GM23338 (cell line): Measurements from ENCODE around the gene EML4. TPM values are rescaled to one million over a fixed set of nuclear protein-coding genes. Genes with fewer than 3 reads are reported as not detected.

Source experiments
- ATAC-seq: fragments of 200-7000 bp; cut with Tn5 transposase; 3 replicates; pipeline ENCODE4 v1.9.1; 2020
- DNase-seq: peaks from one replicate; pipeline ENCODE4 v3.0.0-alpha.2; 2015; ENCODE audit warnings: low spot score
- H2AFZ ChIP-seq: fragments of 200-600 bp; sonication (generic); 2 replicates; pipeline ENCODE4 v1.8.0; 2016; ENCODE audit warnings: antibody characterized with exemption, mild to moderate bottlenecking, moderate library complexity
- H3F3A ChIP-seq: fragments of 200-600 bp; sonication (generic); replicated peaks from 2 replicates; pipeline ENCODE4 v1.8.0; 2017; ENCODE audit warnings: antibody characterized with exemption, mixed run types, low read depth
- H3K27ac ChIP-seq: fragments of 200-600 bp; sonication (generic); 2 replicates; pipeline ENCODE4 v1.6.1; 2016; ENCODE audit warnings: low read depth
- H3K27me3 ChIP-seq: fragments of 200-600 bp; sonication (generic); 2 replicates; pipeline ENCODE4 v1.8.0; 2016; ENCODE audit warnings: mild to moderate bottlenecking, mixed run types, moderate library complexity; ENCODE audit not compliant: insufficient read depth
- H3K36me3 ChIP-seq: fragments of 200-600 bp; sonication (generic); 2 replicates; pipeline ENCODE4 v1.8.0; 2016; ENCODE audit warnings: mild to moderate bottlenecking; ENCODE audit not compliant: insufficient read depth
- H3K4me1 ChIP-seq: fragments of 200-600 bp; sonication (generic); 2 replicates; pipeline ENCODE4 v1.8.0; 2016; ENCODE audit warnings: mild to moderate bottlenecking, moderate library complexity; ENCODE audit not compliant: insufficient read depth
- H3K4me2 ChIP-seq: fragments of 200-600 bp; sonication (generic); 2 replicates; pipeline ENCODE4 v1.7.1; 2017; ENCODE audit warnings: mixed run types
- H3K4me3 ChIP-seq: fragments of 200-600 bp; sonication (generic); 2 replicates; pipeline ENCODE4 v1.6.1; 2016; ENCODE audit warnings: mixed run types
- H3K79me2 ChIP-seq: fragments of 200-600 bp; sonication (generic); replicated peaks from 2 replicates; pipeline ENCODE4 v1.8.0; 2017; ENCODE audit warnings: mild to moderate bottlenecking; ENCODE audit not compliant: insufficient read depth
- H3K9me2 ChIP-seq: fragments of 200-600 bp; sonication (generic); 2 replicates; pipeline ENCODE4 v1.8.0; 2017; ENCODE audit not compliant: insufficient read depth
- H4K20me1 ChIP-seq: fragments of 200-600 bp; sonication (generic); replicated peaks from 2 replicates; pipeline ENCODE4 v1.8.0; 2017; ENCODE audit warnings: mild to moderate bottlenecking; ENCODE audit not compliant: insufficient read depth
- H3K27ac Mint-ChIP-seq: 2 replicates; pipeline ENCODE4 v1.8.0; 2020; ENCODE audit warnings: inconsistent platforms, mild to moderate bottlenecking, moderate library complexity, mixed read lengths
- H3K27me3 Mint-ChIP-seq: 3 replicates; pipeline ENCODE4 v1.8.0; 2022; ENCODE audit warnings: low read depth, mild to moderate bottlenecking, moderate library complexity, mixed read lengths, inconsistent platforms; ENCODE audit not compliant: insufficient read depth, poor library complexity
- H3K36me3 Mint-ChIP-seq: 3 replicates; pipeline ENCODE4 v1.8.0; 2021; ENCODE audit warnings: low read depth, mild to moderate bottlenecking, inconsistent platforms, moderate library complexity, mixed read lengths
- H3K4me1 Mint-ChIP-seq: 3 replicates; pipeline ENCODE4 v1.8.0; 2020; ENCODE audit warnings: mild to moderate bottlenecking, inconsistent platforms, mixed read lengths
- H3K4me3 Mint-ChIP-seq: 3 replicates; pipeline ENCODE4 v1.8.0; 2021; ENCODE audit warnings: moderate library complexity, mild to moderate bottlenecking, inconsistent platforms, mixed read lengths
- H3K9me3 Mint-ChIP-seq: 3 replicates; pipeline ENCODE4 v1.8.0; 2020; ENCODE audit warnings: moderate library complexity, mild to moderate bottlenecking, inconsistent platforms, mixed read lengths
- CTCF ChIP-seq, 2 experiments: fragments of 200-600 bp in 1 of 2; sonication (generic) in 1 of 2; conservative IDR thresholded peaks; 2 replicates each; pipeline versions ENCODE4 v1.5.1 to v1.6.1; 2016 to 2017; ENCODE audit warnings: antibody characterized with exemption in 2 of 2, low read depth in 2 of 2, mild to moderate bottlenecking in 2 of 2, moderate library complexity in 1 of 2
- NANOG ChIP-seq: IDR thresholded peaks from 2 replicates; pipeline ENCODE4 v1.6.1; 2016; ENCODE audit warnings: antibody characterized with exemption, borderline replicate concordance
- STAT1 ChIP-seq: IDR thresholded peaks from one replicate; pipeline ENCODE4 v1.6.1; 2016; ENCODE audit warnings: antibody characterized with exemption; ENCODE audit not compliant: unreplicated experiment
- ZNF114 ChIP-seq: fragments of 250-450 bp; sonication (Bioruptor Pico); IDR thresholded peaks from 2 replicates; pipeline ENCODE4 v1.5.0; 2020; ENCODE audit warnings: mild to moderate bottlenecking, moderate library complexity
- ZNF462 ChIP-seq: fragments of 250-450 bp; sonication (Bioruptor Pico); IDR thresholded peaks from 2 replicates; pipeline ENCODE4 v1.5.0; 2020; ENCODE audit warnings: mild to moderate bottlenecking, moderate library complexity
- polyA plus RNA-seq: library from polyadenylated mRNA; unstranded; fragments of >200 nt; fragmentation: Nextera tagmentation; extraction: Ambion mirVana; gene quantifications from 2 replicates; pipeline ENCODE4 v1.2.1, GENCODE V29; 2016
- total RNA-seq: library from RNA; depleted of rRNA; stranded (reverse); fragments of >200 nt; shearing (Covaris generic); gene quantifications from 2 replicates; pipeline ENCODE4 v1.2.3, GENCODE V29; 2014

EML4 gene
- total and polyA plus RNA-seq, 2 experiments from 2014 or later = 65.3 to 115 TPM

GRCh38 chr2:42336361-42336965, 167.3 kb downstream of the EML4 start (continued):
- TF ChIP-seq ZNF462 (CRISPR knock-in tag) = no peak
- no peak for TF ChIP-seq NANOG
- no peak for TF ChIP-seq ZNF114 (CRISPR knock-in tag)

GRCh38 chr2:42337356-42337820, 168.2 kb downstream of the EML4 start:
- Histone ChIP-seq H2AFZ (no peak overlapping the region), H3K4me3 (no peak overlapping the region)
- peaks cover 19% of the 10 kb centered on the region for H3K27me3 Mint-ChIP-seq

More at GRCh38 chr2:42337356-42337820, 168.2 kb downstream of the EML4 start:
- Histone ChIP-seq H3F3A (0 out of 2 replicates have a peak, but pooled peaks cover 3% of the 10 kb centered on the region), H3K4me2 (no peak overlapping the region), H3K27ac (no peak overlapping the region), H3K9me2 (no peaks in the 10 kb centered on the region), H3K36me3 (peaks cover 3% of the 10 kb centered on the region; the same call in 1 of the 2 replicates), H4K20me1 (peaks cover 17% of the 10 kb centered on the region), H3K4me1 (no peaks in the 10 kb centered on the region; the same call in 1 of the 2 replicates), H3K27me3 (no peaks in the 10 kb centered on the region), H3K79me2 (peaks cover 6% of the 10 kb centered on the region)
- Mint-ChIP-seq H3K27ac (no peak overlapping the region), H3K36me3 (peaks cover 30% of the 10 kb centered on the region), H3K9me3 (no peaks in the 10 kb centered on the region), H3K4me1 (peaks cover 13% of the 10 kb centered on the region), H3K4me3 (no peak overlapping the region)
- TF ChIP-seq CTCF (conservative IDR thresholded peaks at IDR 0.05; ENCODE audit: low read depth in 2 of 2) (peak; percentile 21 to 39), STAT1 (no peak)
- ATAC-seq (peak; percentile 11; the same call in 2 of the 3 replicates), DNase-seq (peak; percentile 51)
